H1 (cell line): ENCODE data around the gene ELAVL1. TPM values are rescaled to one million over a fixed set of nuclear protein-coding genes. Genes with fewer than 3 reads are reported as not detected.

ENCODE experiments used
- CTCF ChIA-PET: fragments of 300-600 bp; sonication (Branson Sonifier 250); formaldehyde crosslinking; loops from one replicate; lab custom pipeline; 2021; ENCODE audit not compliant: partially characterized antibody; lab: Charles Lee
- POLR2A ChIA-PET: fragments of 300-600 bp; sonication (Branson Sonifier 250); formaldehyde crosslinking; loops from one replicate; lab custom pipeline; 2021; ENCODE audit warnings: inconsistent platforms; ENCODE audit not compliant: partially characterized antibody; lab: Charles Lee
- DNase-seq, 2 experiments: peaks; one replicate each; pipeline versions ENCODE4 v3.0.0 to v3.0.0-alpha.2; 2010 to 2022; ENCODE audit warnings: low spot score in 2 of 2, low read depth in 1 of 2, mixed read lengths in 1 of 2
- FAIRE-seq: peaks from 2 replicates; lab custom pipeline; 2011; peaks lifted over from hg19 to GRCh38; lab: Jason Lieb, UNC
- H2AFZ ChIP-seq: 2 replicates; pipeline ENCODE4 v1.8.1; 2012; ENCODE audit warnings: low read length, inconsistent platforms
- H2AK5ac ChIP-seq: 2 replicates; pipeline ENCODE4 v1.6.1; 2013; ENCODE audit warnings: low read depth, low read length
- H2BK120ac ChIP-seq: replicated peaks from 2 replicates; pipeline ENCODE3; 2013; ENCODE audit warnings: low read depth, low read length, inconsistent platforms
- H2BK12ac ChIP-seq: 2 replicates; pipeline ENCODE4 v1.6.1; 2013; ENCODE audit warnings: low read depth, low read length
- H2BK15ac ChIP-seq: 2 replicates; pipeline ENCODE4 v1.6.1; 2013; ENCODE audit warnings: low read length
- H2BK20ac ChIP-seq: 2 replicates; pipeline ENCODE4 v1.6.1; 2013; ENCODE audit warnings: low read length
- H2BK5ac ChIP-seq: 2 replicates; pipeline ENCODE4 v1.6.1; 2013; ENCODE audit warnings: low read depth, low read length
- H3K14ac ChIP-seq: 2 replicates; pipeline ENCODE4 v1.6.1; 2013; ENCODE audit warnings: inconsistent platforms; ENCODE audit not compliant: insufficient read length
- H3K18ac ChIP-seq: 2 replicates; pipeline ENCODE4 v1.6.1; 2013; ENCODE audit warnings: low read length; ENCODE audit errors: extremely low read depth
- H3K23ac ChIP-seq: 2 replicates; pipeline ENCODE4 v1.6.1; 2013; ENCODE audit warnings: inconsistent platforms; ENCODE audit not compliant: insufficient read length
- H3K23me2 ChIP-seq: 2 replicates; pipeline ENCODE4 v1.6.1; 2013; ENCODE audit warnings: low read depth, low read length
- H3K27ac ChIP-seq: 2 replicates; pipeline ENCODE4 v1.6.1; 2011; ENCODE audit warnings: low read depth, low read length, inconsistent platforms
- H3K27me3 ChIP-seq, 4 experiments: replicated peaks in 1 of 4; 1 replicate in 1 of 4; 2 replicates in 3 of 4; pipeline versions ENCODE4 v1.6.1 to v1.8.1; 2011 to 2013; ENCODE audit warnings: low read length in 3 of 4, mild to moderate bottlenecking in 3 of 4, inconsistent platforms in 2 of 4, mixed read lengths in 2 of 4, moderate library complexity in 1 of 4; ENCODE audit not compliant: control insufficient read depth in 3 of 4, insufficient read depth in 3 of 4; ENCODE audit errors: extremely low read depth in 1 of 4
- H3K36me3 ChIP-seq, 4 experiments: 2 replicates each; pipeline versions ENCODE4 v1.6.1 to v1.8.1; 2011 to 2013; ENCODE audit warnings: mild to moderate bottlenecking in 4 of 4, low read length in 3 of 4, moderate library complexity in 2 of 4, control low read depth in 1 of 4, inconsistent platforms in 1 of 4; ENCODE audit not compliant: insufficient read depth in 4 of 4, control insufficient read depth in 2 of 4
- H3K4ac ChIP-seq: replicated peaks from 2 replicates; pipeline ENCODE3; 2013; ENCODE audit warnings: low read length, low read depth, mixed read lengths, inconsistent platforms; ENCODE audit not compliant: insufficient read length
- H3K4me1 ChIP-seq, 4 experiments: replicated peaks in 1 of 4; 1 replicate in 1 of 4; 2 replicates in 3 of 4; pipeline versions ENCODE4 v1.6.1 to v1.8.1; 2011 to 2013; ENCODE audit warnings: low read length in 3 of 4, inconsistent platforms in 2 of 4, mixed read lengths in 1 of 4; ENCODE audit not compliant: insufficient read depth in 4 of 4, control insufficient read depth in 3 of 4
- H3K4me2 ChIP-seq, 2 experiments: 2 replicates each; pipeline versions ENCODE4 v1.6.1 to v1.8.1; 2011 to 2013; ENCODE audit warnings: low read depth in 2 of 2, low read length in 2 of 2, control low read depth in 1 of 2, inconsistent platforms in 1 of 2, mild to moderate bottlenecking in 1 of 2; ENCODE audit not compliant: insufficient read depth in 1 of 2
- H3K4me3 ChIP-seq, 4 experiments: fragments of 200-600, 300-600 bp in 1 of 4; sonication (generic), shearing (Covaris generic), sonication (Bioruptor Twin) in 1 of 4; 2 replicates each; pipeline versions ENCODE4 v1.5.1 to v1.8.1; 2011 to 2016; ENCODE audit warnings: low read length in 4 of 4, low read depth in 3 of 4, control low read depth in 2 of 4, inconsistent platforms in 2 of 4, mild to moderate bottlenecking in 2 of 4, mixed read lengths in 1 of 4, moderate library complexity in 1 of 4; ENCODE audit not compliant: insufficient read depth in 2 of 4; ENCODE audit errors: extremely low read depth in 1 of 4
- H3K56ac ChIP-seq: replicated peaks from 2 replicates; pipeline ENCODE3; 2013; ENCODE audit warnings: low read depth, mild to moderate bottlenecking, mixed read lengths, low read length, inconsistent platforms; ENCODE audit not compliant: insufficient read length
- H3K79me1 ChIP-seq: 2 replicates; pipeline ENCODE4 v1.6.1; 2013; ENCODE audit warnings: low read depth, low read length, control low read depth
- H3K79me2 ChIP-seq, 2 experiments: 2 replicates each; pipeline versions ENCODE4 v1.6.1 to v1.8.1; 2012 to 2013; ENCODE audit warnings: low read length in 2 of 2, mild to moderate bottlenecking in 2 of 2, inconsistent platforms in 1 of 2; ENCODE audit not compliant: insufficient read depth in 2 of 2, control insufficient read depth in 1 of 2
- H3K9ac ChIP-seq, 4 experiments: replicated peaks in 1 of 4; 1 replicate in 1 of 4; 2 replicates in 3 of 4; pipeline versions ENCODE4 v1.6.1 to v1.8.1; 2011 to 2013; ENCODE audit warnings: low read depth in 3 of 4, low read length in 3 of 4, control low read depth in 2 of 4, mild to moderate bottlenecking in 2 of 4, moderate library complexity in 2 of 4, inconsistent platforms in 1 of 4; ENCODE audit errors: extremely low read depth in 1 of 4
- H3K9me3 ChIP-seq, 2 experiments: 2 replicates each; pipeline versions ENCODE4 v1.6.1 to v1.8.1; 2012 to 2013; ENCODE audit warnings: mild to moderate bottlenecking in 2 of 2, moderate library complexity in 2 of 2, control low read depth in 1 of 2, inconsistent platforms in 1 of 2, low read depth in 1 of 2, low read length in 1 of 2, mixed read lengths in 1 of 2; ENCODE audit not compliant: insufficient read depth in 2 of 2
- H4K20me1 ChIP-seq, 2 experiments: replicated peaks in 1 of 2; 2 replicates each; pipeline versions ENCODE3 to v1.8.1; 2011 to 2013; ENCODE audit warnings: inconsistent platforms in 2 of 2, low read length in 2 of 2, mild to moderate bottlenecking in 1 of 2; ENCODE audit not compliant: insufficient read depth in 2 of 2, control insufficient read depth in 1 of 2
- H4K5ac ChIP-seq: 2 replicates; pipeline ENCODE4 v1.6.1; 2013; ENCODE audit warnings: low read length, low read depth, mixed read lengths, inconsistent platforms; ENCODE audit not compliant: insufficient read length
- H4K8ac ChIP-seq: 2 replicates; pipeline ENCODE4 v1.8.0; 2013; ENCODE audit warnings: mild to moderate bottlenecking, moderate library complexity, low read length, inconsistent platforms; ENCODE audit not compliant: insufficient read depth; ENCODE audit errors: extremely low read depth
- H4K91ac ChIP-seq: replicated peaks from 2 replicates; pipeline ENCODE3; 2013; ENCODE audit warnings: low read length, mixed read lengths, inconsistent platforms; ENCODE audit not compliant: insufficient read length
- CREB1 ChIP-seq: IDR thresholded peaks from 2 replicates; pipeline ENCODE4 v1.6.1; 2012; ENCODE audit warnings: inconsistent platforms
- SIX5 ChIP-seq: IDR thresholded peaks from 2 replicates; pipeline ENCODE4 v1.6.1; 2011; ENCODE audit warnings: mild to moderate bottlenecking, low read depth, low read length
- SP4 ChIP-seq: IDR thresholded peaks from 2 replicates; pipeline ENCODE4 v1.6.1; 2012; ENCODE audit warnings: low read length, inconsistent platforms
- ZNF274 ChIP-seq: IDR thresholded peaks from 2 replicates; pipeline ENCODE4 v1.7.0; 2012; ENCODE audit warnings: low read length, borderline replicate concordance; ENCODE audit errors: extremely low read depth
- WGBS, 2 experiments: shearing (Covaris generic) in 1 of 2; methylation state at CpG; one replicate each; pipeline versions ENCODE4 v1.1.6 to v1.1.7; 2013 to 2015; ENCODE audit warnings: low lambda C conversion rate in 2 of 2, mixed read lengths in 2 of 2, inconsistent platforms in 1 of 2, low coverage in 1 of 2, missing lambda C conversion rate in 1 of 2; ENCODE audit not compliant: insufficient replicate concordance in 2 of 2, insufficient coverage in 1 of 2, insufficient read length in 1 of 2; ENCODE audit errors: extremely low coverage in 1 of 2, missing lambda C conversion rate in 1 of 2; 5-methylcytosine and 5-hydroxymethylcytosine counted together
- polyA plus RNA-seq, 7 experiments: library from polyadenylated mRNA; depleted of rRNA in 3 of 7; stranded (reverse) in 5 of 7; unstranded in 2 of 7; fragments of >200 nt in 5 of 7; fragments of 200-250 nt in 2 of 7; gene quantifications; 1 replicate in 5 of 7; 2 replicates in 1 of 7; 4 replicates in 1 of 7; pipeline versions ENCODE4 v1.2.1 to v1.2.3, GENCODE V29; 2011 to 2013; ENCODE audit warnings: missing spikeins in 2 of 7, mixed read lengths in 2 of 7
- total RNA-seq: library from RNA; stranded (reverse); fragmentation: NEBNext Ultra II Directional; extraction: Animal tissue kit (Norgen Biotek cat#: 25700); gene quantifications from 2 replicates; pipeline ENCODE4 v1.2.1, GENCODE V29; 2021

ELAVL1 gene
- total and polyA plus RNA-seq, 2 of the 8 experiments (the other 6 are each of a cell fraction or from before 2014, with no cell fraction given), result 56.7 to 163 TPM

DNA sequence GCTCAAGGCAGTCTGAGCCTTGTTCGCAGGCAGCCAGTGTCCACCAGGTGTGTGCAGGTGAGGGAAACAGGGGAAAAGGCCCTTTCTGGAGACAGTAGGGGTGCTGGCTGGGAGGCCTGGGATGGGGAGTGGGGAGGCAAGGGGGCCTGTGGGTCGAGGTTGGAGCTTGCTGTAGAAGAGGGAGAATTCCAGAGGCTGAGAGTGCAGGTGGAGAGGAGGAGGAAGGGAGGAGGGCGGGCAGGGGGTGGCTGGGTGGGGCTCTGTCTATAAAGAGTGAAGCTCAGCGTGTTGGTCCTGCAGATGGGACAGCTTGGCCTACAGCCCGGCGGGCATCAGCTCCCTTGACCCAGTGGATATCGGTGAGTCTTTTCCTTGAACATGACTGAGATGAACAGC lies 47.0 kb upstream of the ELAVL1 start, which contains the start of gene CCL25:
TSS of gene CCL25 (plus strand) at position 297 of the 396 bp plus-strand sequence. CDS start 290 bp downstream, outside the sequence.
- peaks cover 2 to 18% (median 7%) of the 10 kb centered on the region in 4 experiments; a peak in 6 of 7 replicates for H3K4me1 ChIP-seq
- H2BK15ac ChIP-seq, result peak within 1 kb of the TSS; percentile 31; the same call in 1 of the 2 replicates
- no peak within 1 kb of the TSS; the same call in 1 of the 2 replicates for H2BK5ac ChIP-seq
- no peaks in the 10 kb centered on the region for H3K79me2 ChIP-seq
- H2BK12ac ChIP-seq, result no peak within 1 kb of the TSS; the same call in 1 of the 2 replicates
- peak within 1 kb of the TSS; percentile 53; the same call in 1 of the 2 replicates for H2AK5ac ChIP-seq
- ChIA-PET POLR2A (interaction anchor here (0.7 kb wide), 1 partner anchor 48 kb away, joined by 3 read pairs; no protein-coding TSS in a partner anchor), CTCF (interaction anchor here (0.6 to 1.5 kb wide), 7 partner anchors 17 to 281 kb away, joined by 3 to 8 read pairs (median 3); no protein-coding TSS in a partner anchor)
- no peaks in the 10 kb centered on the region; the same call in 1 of the 2 replicates for H3K23me2 ChIP-seq
- no peak within 1 kb of the TSS for H3K14ac ChIP-seq
- no peak within 1 kb of the TSS for H3K23ac ChIP-seq
- H2BK120ac ChIP-seq, result peak within 1 kb of the TSS; percentile 28
- no peak within 1 kb of the TSS for H4K8ac ChIP-seq
- H3K27ac ChIP-seq, result no peak within 1 kb of the TSS
- H2BK20ac ChIP-seq, result peak within 1 kb of the TSS; percentile 94; the same call in 1 of the 2 replicates
- H4K91ac ChIP-seq, result no peak within 1 kb of the TSS
- H3K18ac ChIP-seq, result peak within 1 kb of the TSS; percentile 32
- peaks cover 0 to 7% (median 4%) of the 10 kb centered on the region in 4 experiments; a peak in 5 of 7 replicates for H3K27me3 ChIP-seq
- H3K36me3 ChIP-seq, result no peaks in the 10 kb centered on the region
- WGBS, 2 experiments, result 72% methylated on average over 3 of the region's 7 CpGs; no CpG with 5 or more reads in 1 of the 2 experiments
- H3K79me1 ChIP-seq, result no peaks in the 10 kb centered on the region
- no peak for DNase-seq
- H4K20me1 ChIP-seq, result no peaks in the 10 kb centered on the region
- H3K4ac ChIP-seq, result no peak within 1 kb of the TSS
- no peak within 1 kb of the TSS for H3K9ac ChIP-seq
- no peak for FAIRE-seq
- H3K4me2 ChIP-seq, result no peak within 1 kb of the TSS
- H4K5ac ChIP-seq, result no peak within 1 kb of the TSS
- H3K4me3 ChIP-seq, result no peak within 1 kb of the TSS
- H2AFZ ChIP-seq, result no peak within 1 kb of the TSS
- no peak for TF ChIP-seq SIX5
- TF ChIP-seq CREB1, result no peak
- no peak for TF ChIP-seq SP4
- TF ChIP-seq ZNF274, result no peak
- no peaks in the 10 kb centered on the region for H3K9me3 ChIP-seq
- H3K56ac ChIP-seq, result no peak within 1 kb of the TSS
